Testis (tissue), 2 donors: ENCODE data around the gene TXNRD1.

Experiments
- CTCF ChIP-seq, 3 experiments: fragments of 450-650 bp in 2 of 3; fragments of 200-600 bp in 1 of 3; sonication (generic) in 1 of 3; IDR thresholded peaks; one replicate each; pipeline ENCODE4 v1.5.1; 2016 to 2019; ENCODE audit warnings: antibody characterized with exemption in 3 of 3, mild to moderate bottlenecking in 2 of 3, moderate library complexity in 1 of 3
- POLR2A ChIP-seq: fragments of 450-650 bp; IDR thresholded peaks from one replicate; pipeline ENCODE4 v1.6.1; 2017; ENCODE audit warnings: antibody characterized with exemption, mild to moderate bottlenecking, moderate library complexity

- TF ChIP-seq CTCF (IDR thresholded peaks at IDR 0.05): no peak
- TF ChIP-seq POLR2A: no peak
Observed at GRCh38 chr12:104187446-104188155, 28.0 kb upstream of the TXNRD1 start.
